Liver (tissue), 9 donors: ENCODE results near the gene TLL2. TPM values are rescaled to one million over a fixed set of nuclear protein-coding genes. Genes with fewer than 3 reads are reported as not detected.

Experiments
- DNase-seq: peaks from one replicate; pipeline ENCODE4 v3.0.0-alpha.2; 2017; ENCODE audit warnings: low spot score
- H3K27ac ChIP-seq, 2 donors: one replicate each; pipeline ENCODE4 v1.7.0; 2013; ENCODE audit warnings: inconsistent platforms in 2 of 2, low read length in 2 of 2, control low read depth in 1 of 2, low read depth in 1 of 2, mild to moderate bottlenecking in 1 of 2
- H3K27me3 ChIP-seq, 4 donors: one replicate each; pipeline versions ENCODE4 v1.6.1 to v1.7.0; 2013; ENCODE audit warnings: low read length in 3 of 4, inconsistent platforms in 1 of 4, mild to moderate bottlenecking in 1 of 4, moderate library complexity in 1 of 4; ENCODE audit not compliant: control insufficient read depth in 4 of 4, insufficient read depth in 4 of 4
- H3K36me3 ChIP-seq, 4 donors: one replicate each; pipeline versions ENCODE4 v1.6.1 to v1.7.0; 2013; ENCODE audit warnings: low read length in 3 of 4, mild to moderate bottlenecking in 3 of 4, low read depth in 1 of 4, moderate library complexity in 1 of 4; ENCODE audit not compliant: control insufficient read depth in 4 of 4, insufficient read depth in 3 of 4
- H3K4me1 ChIP-seq, 4 donors: one replicate each; pipeline versions ENCODE4 v1.6.1 to v1.7.0; 2013; ENCODE audit warnings: low read length in 3 of 4, mild to moderate bottlenecking in 3 of 4, moderate library complexity in 1 of 4; ENCODE audit not compliant: control insufficient read depth in 4 of 4, insufficient read depth in 4 of 4
- H3K4me3 ChIP-seq, 3 donors: one replicate each; pipeline versions ENCODE4 v1.6.1 to v1.7.0; 2013; ENCODE audit warnings: low read length in 3 of 3, control low read depth in 1 of 3, low read depth in 1 of 3, mild to moderate bottlenecking in 1 of 3
- H3K9ac ChIP-seq, 2 donors: one replicate each; pipeline ENCODE4 v1.7.0; 2013; ENCODE audit warnings: low read length in 2 of 2, mild to moderate bottlenecking in 2 of 2, moderate library complexity in 2 of 2, control low read depth in 1 of 2, low read depth in 1 of 2
- H3K9me3 ChIP-seq, 4 donors: one replicate each; pipeline versions ENCODE4 v1.6.1 to v1.7.0; 2013; ENCODE audit warnings: low read length in 3 of 4; ENCODE audit not compliant: control insufficient read depth in 4 of 4
- CTCF ChIP-seq: fragments of 150-350 bp; IDR thresholded peaks from 2 replicates; pipeline ENCODE4 v1.5.1; 2017; ENCODE audit warnings: improper control_type of control experiment, low read depth, low read length; ENCODE audit not compliant: missing input control
- GABPA ChIP-seq, 2 donors: IDR thresholded peaks in 1 of 2; conservative IDR thresholded peaks in 1 of 2; 2 replicates each; pipeline ENCODE4 v1.6.1; 2016; ENCODE audit warnings: antibody characterized with exemption in 2 of 2, mild to moderate bottlenecking in 1 of 2, moderate library complexity in 1 of 2
- HNF4A ChIP-seq, 2 donors: conservative IDR thresholded peaks; 2 replicates each; pipeline ENCODE4 v1.6.1; 2016; ENCODE audit warnings: antibody characterized with exemption in 2 of 2, mild to moderate bottlenecking in 2 of 2
- JUND ChIP-seq, 2 donors: IDR thresholded peaks; 2 replicates each; pipeline ENCODE4 v1.6.1; 2016; ENCODE audit warnings: antibody characterized with exemption in 2 of 2
- RAD21 ChIP-seq, 2 donors: IDR thresholded peaks; 2 replicates each; pipeline ENCODE4 v1.6.1; 2016; ENCODE audit warnings: antibody characterized with exemption in 2 of 2, mild to moderate bottlenecking in 2 of 2
- REST ChIP-seq: IDR thresholded peaks from 2 replicates; pipeline ENCODE4 v1.6.1; 2016; ENCODE audit warnings: antibody characterized with exemption, mild to moderate bottlenecking
- YY1 ChIP-seq: IDR thresholded peaks from 2 replicates; pipeline ENCODE4 v1.6.1; 2016; ENCODE audit warnings: antibody characterized with exemption, mild to moderate bottlenecking
- ZBTB33 ChIP-seq: IDR thresholded peaks from 2 replicates; pipeline ENCODE4 v1.6.1; 2016; ENCODE audit warnings: antibody characterized with exemption
- WGBS: extraction: QIAGEN DNeasy Blood & Tissue Kit; methylation state at CpG from one replicate; pipeline ENCODE4 v1.1.7; 2013; 5-methylcytosine and 5-hydroxymethylcytosine counted together
- polyA plus RNA-seq, 2 donors: library from polyadenylated mRNA; stranded (reverse) in 1 of 2; unstranded in 1 of 2; fragments of 200-250 nt in 1 of 2; fragments of >200 nt in 1 of 2; fragmentation: Nextera tagmentation in 1 of 2; extraction: Ambion mirVana in 1 of 2; gene quantifications; one replicate each; pipeline versions ENCODE4 v1.2.1 to v1.2.3, GENCODE V29; 2013 to 2015
- total RNA-seq, 2 donors: library from RNA; depleted of rRNA; stranded (reverse); fragments of >200 nt; gene quantifications; one replicate each; pipeline ENCODE4 v1.2.3, GENCODE V29; 2014
- donor health status: healthy.
- donor health status: healthy.
- donor health status: healthy.
- donor health status: healthy.
- donor health status: healthy.

The TLL2 gene
- under 1 TPM; 0.08 to 0.19 TPM for total RNA-seq
- under 1 TPM in 1 of 2 donors, not detected in 1; 0.06 TPM for polyA plus RNA-seq

GRCh38 chr10:96513698-96514561 is at the start of gene TLL2:
TLL2 (minus strand) TSS chr10:96513926; CDS start chr10:96513685, 241 bp downstream.
- Histone ChIP-seq H3K36me3 (no peaks in the 10 kb centered on the region), H3K9ac (no peak within 1 kb of the TSS), H3K9me3 (no peaks in the 10 kb centered on the region), H3K4me1 (peaks cover 17 to 24% (median 19%) of the 10 kb centered on the region in 4 donors), H3K4me3 (peak within 1 kb of the TSS in 2 of 3 donors; percentile 3 to 50), H3K27ac (no peak within 1 kb of the TSS), H3K27me3 (no peaks in the 10 kb centered on the region)
- peak; percentile 77 for DNase-seq
- TF ChIP-seq REST, result no peak
- peak; percentile 55 to 66 for TF ChIP-seq RAD21 (IDR thresholded peaks at IDR 0.05)
- TF ChIP-seq CTCF, result peak; percentile 50
- TF ChIP-seq YY1, result peak; percentile 21
- no peak for TF ChIP-seq ZBTB33
- WGBS, result 4% methylated on average over 68 of the region's 68 CpGs

GRCh38 chr10:96560966-96561887 is 47.5 kb upstream of the TLL2 start:
- no peak overlapping the region for H3K4me3 ChIP-seq
- H3K36me3 ChIP-seq, result peaks cover 3 to 18% (median 11%) of the 10 kb centered on the region in 4 donors
- peak in 1 of 2 donors; percentile 66 for TF ChIP-seq JUND (IDR thresholded peaks at IDR 0.05)
- no peak for TF ChIP-seq GABPA (IDR thresholded peaks at IDR 0.05 in 1 of 2, conservative IDR thresholded peaks at IDR 0.05 in 1 of 2)
- TF ChIP-seq HNF4A (conservative IDR thresholded peaks at IDR 0.05), result peak; percentile 60 to 76
- no peak overlapping the region for H3K27ac ChIP-seq
- no peak overlapping the region for H3K9ac ChIP-seq
- no peaks in the 10 kb centered on the region for H3K9me3 ChIP-seq
- H3K4me1 ChIP-seq, result peaks cover 3 to 17% (median 10%) of the 10 kb centered on the region in 4 donors
- no peaks in the 10 kb centered on the region for H3K27me3 ChIP-seq
- 61% methylated on average over 3 of the region's 3 CpGs for WGBS
- no peak for DNase-seq
